Stimulated activated CD8-positive, alpha-beta memory T cell treated with anti-CD3 and anti-CD28 coated beads, Interleukin-4, amount 100 ng/mL, for 24 hours (primary cell): Measurements from ENCODE around the gene STK40.

Experiments used
- DNase-seq: peaks from one replicate; pipeline ENCODE4 v3.0.0-alpha.2; 2020; ENCODE audit warnings: low read depth

STK40 gene

GRCh38 chr1:36369061-36369861, 16.5 kb downstream of the STK40 start:
- peak; percentile 76 for DNase-seq

- no peak for DNase-seq
These were observed 17.9 kb downstream of the STK40 start for GRCh38 chr1:36367798-36368197.

GRCh38 chr1:36367066-36367465, 18.7 kb downstream of the STK40 start:
- no peak for DNase-seq

GRCh38 chr1:36366091-36366661, 19.5 kb downstream of the STK40 start:
- no peak for DNase-seq

GRCh38 chr1:36365381-36365780, 20.3 kb downstream of the STK40 start:
- DNase-seq = no peak

GRCh38 chr1:36359911-36360550, 25.7 kb downstream of the STK40 start:
- no peak for DNase-seq

- no peak for DNase-seq
These were observed 26.3 kb downstream of the STK40 start for GRCh38 chr1:36359383-36359782.

GRCh38 chr1:36358514-36359084, 27.1 kb downstream of the STK40 start:
- no peak for DNase-seq

GRCh38 chr1:36355811-36356210, 29.9 kb downstream of the STK40 start:
- no peak for DNase-seq

GRCh38 chr1:36354486-36354885, 31.2 kb downstream of the STK40 start:
- DNase-seq = no peak

- no peak for DNase-seq
These were observed 32.5 kb downstream of the STK40 start for GRCh38 chr1:36352910-36353878.

GRCh38 chr1:36352125-36352909, 33.4 kb downstream of the STK40 start:
- DNase-seq = no peak

- DNase-seq = no peak
These were observed 34.3 kb downstream of the STK40 start for GRCh38 chr1:36351227-36351977.

GRCh38 chr1:36350659-36351226, 35.0 kb downstream of the STK40 start:
- DNase-seq = no peak

GRCh38 chr1:36349839-36350238, 35.9 kb downstream of the STK40 start:
- no peak for DNase-seq

- DNase-seq = no peak
These were observed 36.5 kb downstream of the STK40 start for GRCh38 chr1:36349241-36349671.

GRCh38 chr1:36346741-36347370, 38.9 kb downstream of the STK40 start:
- DNase-seq = no peak

GRCh38 chr1:36345353-36345752, 40.4 kb downstream of the STK40 start:
- DNase-seq = no peak

GRCh38 chr1:36344395-36344680, 41.4 kb downstream of the STK40 start:
- no peak for DNase-seq
